ENCODE results near the gene GRB10.

The GRB10 gene

GRCh38 chr7:50815138-50815537 lies 32.4 kb upstream of the GRB10 start:
- H4K20me1 ChIP-seq (ENCODE audit: insufficient read depth, low read length) = no peaks in the 10 kb centered on the region
- H3K36me3 ChIP-seq (replicated peaks; ENCODE audit: low read depth, low read length) = no peaks in the 10 kb centered on the region
- H3K27ac ChIP-seq (ENCODE audit: low read length) = no peak overlapping the region
- H2AFZ ChIP-seq (ENCODE audit: low read depth, low read length) = no peak overlapping the region
- no peaks in the 10 kb centered on the region for H3K4me1 ChIP-seq (ENCODE audit: low read length)
- 0 out of 2 replicates have a peak, but pooled peaks cover 2% of the 10 kb centered on the region for H3K27me3 ChIP-seq (ENCODE audit: low read depth, low read length)
- H3K9ac ChIP-seq (ENCODE audit: low read length) = no peak overlapping the region
- no peak overlapping the region for H3K4me2 ChIP-seq (ENCODE audit: low read length)
- no peak overlapping the region for H3K4me3 ChIP-seq (ENCODE audit: low read length)
- no peaks in the 10 kb centered on the region for H3K9me3 ChIP-seq (ENCODE audit: insufficient read depth, low read length)
- no peak for TF ChIP-seq CTCF (IDR thresholded peaks at IDR 0.05; ENCODE audit: low read depth, low read length)
- no peak for TF ChIP-seq EZH2phosphoT487 (IDR thresholded peaks at IDR 0.05; ENCODE audit: low read depth)
- no peaks in the 10 kb centered on the region for H3K79me2 ChIP-seq (ENCODE audit: low read length)

GRCh38 chr7:50814166-50814565 lies 31.5 kb upstream of the GRB10 start:
- TF ChIP-seq EZH2phosphoT487 (IDR thresholded peaks at IDR 0.05; ENCODE audit: low read depth) = no peak
- Histone ChIP-seq H3K4me1 (ENCODE audit: low read length) (no peaks in the 10 kb centered on the region), H3K9me3 (ENCODE audit: insufficient read depth, low read length) (no peaks in the 10 kb centered on the region), H3K9ac (ENCODE audit: low read length) (no peak overlapping the region), H3K27me3 (ENCODE audit: low read depth, low read length) (0 out of 2 replicates have a peak, but pooled peaks cover 2% of the 10 kb centered on the region), H3K4me2 (ENCODE audit: low read length) (no peak overlapping the region), H3K79me2 (ENCODE audit: low read length) (no peaks in the 10 kb centered on the region), H4K20me1 (ENCODE audit: insufficient read depth, low read length) (no peaks in the 10 kb centered on the region), H3K27ac (ENCODE audit: low read length) (no peak overlapping the region), H3K36me3 (replicated peaks; ENCODE audit: low read depth, low read length) (no peaks in the 10 kb centered on the region), H2AFZ (ENCODE audit: low read depth, low read length) (no peak overlapping the region), H3K4me3 (ENCODE audit: low read length) (no peak overlapping the region)

- H3K79me2 ChIP-seq (ENCODE audit: low read length) = no peaks in the 10 kb centered on the region
- no peaks in the 10 kb centered on the region for H3K4me1 ChIP-seq (ENCODE audit: low read length)
- no peak overlapping the region for H3K4me2 ChIP-seq (ENCODE audit: low read length)
- no peak overlapping the region for H3K9ac ChIP-seq (ENCODE audit: low read length)
- no peaks in the 10 kb centered on the region for H4K20me1 ChIP-seq (ENCODE audit: insufficient read depth, low read length)
- H3K27me3 ChIP-seq (ENCODE audit: low read depth, low read length) = no peaks in the 10 kb centered on the region
- H3K4me3 ChIP-seq (ENCODE audit: low read length) = no peak overlapping the region
- no peaks in the 10 kb centered on the region for H3K9me3 ChIP-seq (ENCODE audit: insufficient read depth, low read length)
- H3K27ac ChIP-seq (ENCODE audit: low read length) = no peak overlapping the region
- TF ChIP-seq EZH2phosphoT487 (IDR thresholded peaks at IDR 0.05; ENCODE audit: low read depth) (no peak), CTCF (IDR thresholded peaks at IDR 0.05; ENCODE audit: low read depth, low read length) (no peak)
- no peaks in the 10 kb centered on the region for H3K36me3 ChIP-seq (replicated peaks; ENCODE audit: low read depth, low read length)
- H2AFZ ChIP-seq (ENCODE audit: low read depth, low read length) = no peak overlapping the region
Measured at GRCh38 chr7:50812841-50813475, 30.3 kb upstream of the GRB10 start.

GRCh38 chr7:50812094-50812493 lies 29.4 kb upstream of the GRB10 start:
- H3K79me2 ChIP-seq (ENCODE audit: low read length) = no peaks in the 10 kb centered on the region
- no peak overlapping the region for H2AFZ ChIP-seq (ENCODE audit: low read depth, low read length)
- no peaks in the 10 kb centered on the region for H3K27me3 ChIP-seq (ENCODE audit: low read depth, low read length)
- H3K27ac ChIP-seq (ENCODE audit: low read length) = no peak overlapping the region
- no peak overlapping the region for H3K4me3 ChIP-seq (ENCODE audit: low read length)
- TF ChIP-seq EZH2phosphoT487 (IDR thresholded peaks at IDR 0.05; ENCODE audit: low read depth) (no peak), CTCF (IDR thresholded peaks at IDR 0.05; ENCODE audit: low read depth, low read length) (no peak)
- H4K20me1 ChIP-seq (ENCODE audit: insufficient read depth, low read length) = no peaks in the 10 kb centered on the region
- H3K9me3 ChIP-seq (ENCODE audit: insufficient read depth, low read length) = no peaks in the 10 kb centered on the region
- H3K9ac ChIP-seq (ENCODE audit: low read length) = no peak overlapping the region
- H3K4me1 ChIP-seq (ENCODE audit: low read length) = no peaks in the 10 kb centered on the region
- H3K36me3 ChIP-seq (replicated peaks; ENCODE audit: low read depth, low read length) = no peaks in the 10 kb centered on the region
- no peak overlapping the region for H3K4me2 ChIP-seq (ENCODE audit: low read length)
